Esophagus squamous epithelium (tissue), 5 donors: Measurements from ENCODE around the gene TNFSF10. TPM values are rescaled to one million over a fixed set of nuclear protein-coding genes. Genes with fewer than 3 reads are reported as not detected.
A peak's percentile ranks its signal among the peaks of the same experiment; 100 is the strongest.

ENCODE experiments used
- DNase-seq: peaks from one replicate; lab custom pipeline; 2025; lab: John Stamatoyannopoulos, UW
- H3K27ac ChIP-seq, 4 donors: fragments of 200-600 bp; sonication (generic); one replicate each; pipeline ENCODE4 v1.5.1; 2016 to 2019; ENCODE audit warnings: mild to moderate bottlenecking in 1 of 4
- H3K27me3 ChIP-seq, 4 donors: fragments of 200-600 bp; sonication (generic); 1 replicate in 3 of 4; 2 replicates in 1 of 4; pipeline versions ENCODE4 v1.5.1 to v1.6.0; 2017 to 2021; ENCODE audit warnings: antibody characterized with exemption in 1 of 4
- H3K36me3 ChIP-seq, 3 donors: fragments of 200-600 bp; sonication (generic); one replicate each; pipeline ENCODE4 v1.5.1; 2016 to 2019
- H3K4me1 ChIP-seq, 3 donors: fragments of 200-600 bp; sonication (generic); one replicate each; pipeline ENCODE4 v1.5.1; 2017 to 2019
- H3K4me3 ChIP-seq, 4 donors: fragments of 200-600 bp; sonication (generic); 1 replicate in 3 of 4; 2 replicates in 1 of 4; pipeline ENCODE4 v1.5.1; 2016 to 2019; ENCODE audit warnings: mild to moderate bottlenecking in 2 of 4, moderate library complexity in 1 of 4
- H3K9me3 ChIP-seq, 3 donors: fragments of 200-600 bp; sonication (generic); one replicate each; pipeline ENCODE4 v1.5.1; 2016 to 2019
- POLR2A ChIP-seq, 4 donors: fragments of 450-650 bp; IDR thresholded peaks; one replicate each; pipeline ENCODE4 v1.6.1; 2017; ENCODE audit warnings: antibody characterized with exemption in 4 of 4, mild to moderate bottlenecking in 4 of 4, moderate library complexity in 3 of 4
- WGBS, 2 donors: methylation state at CpG; one replicate each; pipeline ENCODE4 v1.1.5; 2018; 5-methylcytosine and 5-hydroxymethylcytosine counted together
- intact Hi-C: fragments of 100-400 bp; cut with DNase I; formaldehyde crosslinking; loops from one replicate; pipeline ENCODE4 v1.15.0; 2022
- total RNA-seq, 4 donors: library from RNA; depleted of rRNA; stranded (reverse); fragments of >200 nt; gene quantifications; one replicate each; pipeline ENCODE4 v1.1.0, GENCODE V29; 2016
- TF ChIP-seq, protein P1 (sequence below), 6 experiments: fragments of 450-650 bp in 4 of 6; fragments of 200-600 bp in 2 of 6; sonication (generic) in 2 of 6; IDR thresholded peaks; one replicate each; pipeline ENCODE4 v1.5.1; 2016 to 2019; ENCODE audit warnings: antibody characterized with exemption in 6 of 6, mild to moderate bottlenecking in 4 of 6, moderate library complexity in 4 of 6
- donor health status: DM: yes; HTN: yes; CAD: no.

TNFSF10 gene
- total RNA-seq, 4 donors from 2014 or later, result 61.7 to 128 (median 83.8) TPM

DNA sequence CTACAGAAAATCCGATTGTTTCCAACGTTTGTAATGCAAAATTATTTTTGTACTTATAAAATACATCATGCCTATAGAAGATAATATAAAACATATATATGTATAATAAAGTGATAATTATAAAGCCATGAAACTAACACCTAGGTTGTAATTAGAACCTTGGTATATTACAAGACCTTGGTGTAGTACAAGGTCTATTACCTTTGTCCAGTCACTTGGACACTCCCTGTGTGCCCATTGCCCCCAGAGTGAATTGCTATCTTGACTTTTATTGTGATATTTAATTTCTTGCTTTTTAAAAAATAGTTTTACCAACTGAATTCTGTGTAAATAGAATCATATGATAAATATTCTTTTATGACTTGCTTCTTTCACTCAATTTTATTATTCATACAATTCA, 20.7 kb upstream of the TNFSF10 start:
- TF ChIP-seq, protein P1, sequence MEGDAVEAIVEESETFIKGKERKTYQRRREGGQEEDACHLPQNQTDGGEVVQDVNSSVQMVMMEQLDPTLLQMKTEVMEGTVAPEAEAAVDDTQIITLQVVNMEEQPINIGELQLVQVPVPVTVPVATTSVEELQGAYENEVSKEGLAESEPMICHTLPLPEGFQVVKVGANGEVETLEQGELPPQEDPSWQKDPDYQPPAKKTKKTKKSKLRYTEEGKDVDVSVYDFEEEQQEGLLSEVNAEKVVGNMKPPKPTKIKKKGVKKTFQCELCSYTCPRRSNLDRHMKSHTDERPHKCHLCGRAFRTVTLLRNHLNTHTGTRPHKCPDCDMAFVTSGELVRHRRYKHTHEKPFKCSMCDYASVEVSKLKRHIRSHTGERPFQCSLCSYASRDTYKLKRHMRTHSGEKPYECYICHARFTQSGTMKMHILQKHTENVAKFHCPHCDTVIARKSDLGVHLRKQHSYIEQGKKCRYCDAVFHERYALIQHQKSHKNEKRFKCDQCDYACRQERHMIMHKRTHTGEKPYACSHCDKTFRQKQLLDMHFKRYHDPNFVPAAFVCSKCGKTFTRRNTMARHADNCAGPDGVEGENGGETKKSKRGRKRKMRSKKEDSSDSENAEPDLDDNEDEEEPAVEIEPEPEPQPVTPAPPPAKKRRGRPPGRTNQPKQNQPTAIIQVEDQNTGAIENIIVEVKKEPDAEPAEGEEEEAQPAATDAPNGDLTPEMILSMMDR (IDR thresholded peaks at IDR 0.05), result no peak
- no peak for TF ChIP-seq POLR2A (IDR thresholded peaks at IDR 0.05)
- intact Hi-C loops, result no loop called here
- Histone ChIP-seq H3K9me3 (no peaks in the 10 kb centered on the region), H3K4me1 (peaks cover 16 to 57% (median 20%) of the 10 kb centered on the region in 3 donors), H3K36me3 (no peaks in the 10 kb centered on the region), H3K27me3 (no peaks in the 10 kb centered on the region), H3K4me3 (no peak overlapping the region), H3K27ac (no peak overlapping the region)
- no peak for DNase-seq
- WGBS, 2 donors, result 67 to 76% methylated on average over 2 of the region's 2 CpGs

GRCh38 chr3:172543419-172543818, 20.2 kb upstream of the TNFSF10 start:
- no peaks in the 10 kb centered on the region for H3K9me3 ChIP-seq
- no peak overlapping the region for H3K27ac ChIP-seq
- intact Hi-C loops, result no loop called here
- H3K4me1 ChIP-seq, result peaks cover 13 to 57% (median 20%) of the 10 kb centered on the region in 3 donors
- TF ChIP-seq POLR2A (IDR thresholded peaks at IDR 0.05), result no peak
- H3K27me3 ChIP-seq, result no peaks in the 10 kb centered on the region
- DNase-seq, result no peak
- WGBS, 2 donors, result 25 to 50% methylated on average over 1 of the region's 1 CpG
- H3K36me3 ChIP-seq, result no peaks in the 10 kb centered on the region
- H3K4me3 ChIP-seq, result no peak overlapping the region

GRCh38 chr3:172542999-172543398, 19.8 kb upstream of the TNFSF10 start:
- H3K36me3 ChIP-seq, result no peaks in the 10 kb centered on the region
- H3K27ac ChIP-seq, result no peak overlapping the region
- peaks cover 13 to 57% (median 21%) of the 10 kb centered on the region in 3 donors for H3K4me1 ChIP-seq
- intact Hi-C loops, result no loop called here
- no peak for DNase-seq
- TF ChIP-seq, protein P1 (IDR thresholded peaks at IDR 0.05), result no peak
- TF ChIP-seq POLR2A (IDR thresholded peaks at IDR 0.05), result no peak
- H3K27me3 ChIP-seq, result no peaks in the 10 kb centered on the region
- WGBS, 2 donors, result 69 to 73% methylated on average over 3 of the region's 3 CpGs
- no peaks in the 10 kb centered on the region for H3K9me3 ChIP-seq
- no peak overlapping the region for H3K4me3 ChIP-seq

DNA sequence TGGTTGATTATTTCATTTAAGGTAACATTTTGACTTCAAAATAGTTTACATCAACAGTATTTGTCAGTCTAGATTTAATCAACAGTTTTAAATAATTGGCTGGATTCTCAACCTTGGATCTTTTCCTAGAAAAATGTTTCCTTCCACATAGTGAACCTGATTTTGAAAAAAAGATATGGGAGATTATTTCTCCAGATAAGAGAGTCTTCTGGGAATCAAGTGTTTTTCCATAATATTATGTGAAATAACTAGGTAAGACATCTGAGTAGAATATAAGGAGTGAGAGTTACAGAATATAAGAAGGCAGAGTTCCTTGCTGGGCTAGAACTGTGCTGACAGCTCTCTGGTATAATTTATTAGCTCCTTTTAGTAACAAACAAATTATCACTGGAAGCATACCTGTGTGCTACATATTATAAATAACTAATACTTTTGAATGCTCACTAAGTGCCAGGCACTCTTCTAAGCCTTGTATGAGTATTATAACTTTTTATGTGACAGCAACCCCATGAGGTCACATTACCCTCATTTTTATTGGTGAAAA, 18.8 kb upstream of the TNFSF10 start:
- no peaks in the 10 kb centered on the region for H3K9me3 ChIP-seq
- no peak overlapping the region for H3K4me3 ChIP-seq
- peaks cover 17 to 57% (median 19%) of the 10 kb centered on the region in 3 donors for H3K4me1 ChIP-seq
- TF ChIP-seq, protein P1 (IDR thresholded peaks at IDR 0.05), result no peak
- TF ChIP-seq POLR2A (IDR thresholded peaks at IDR 0.05), result no peak
- DNase-seq, result no peak
- H3K27me3 ChIP-seq, result no peaks in the 10 kb centered on the region
- intact Hi-C loops, result no loop called here
- H3K27ac ChIP-seq, result peak overlapping the region in 3 of 4 donors; percentile 31 to 76 (median 64)
- no peaks in the 10 kb centered on the region for H3K36me3 ChIP-seq

GRCh38 chr3:172540049-172540448, 16.8 kb upstream of the TNFSF10 start:
- Histone ChIP-seq H3K9me3 (no peaks in the 10 kb centered on the region), H3K4me1 (peaks cover 13 to 54% (median 16%) of the 10 kb centered on the region in 3 donors), H3K27me3 (no peaks in the 10 kb centered on the region), H3K4me3 (no peak overlapping the region), H3K36me3 (no peaks in the 10 kb centered on the region), H3K27ac (no peak overlapping the region)
- 93 to 94% methylated on average over 1 of the region's 1 CpG for WGBS, 2 donors
- intact Hi-C loops, result no loop called here
- TF ChIP-seq, protein P1 (IDR thresholded peaks at IDR 0.05), result no peak
- no peak for TF ChIP-seq POLR2A (IDR thresholded peaks at IDR 0.05)
- no peak for DNase-seq
